K562 (cell line): ENCODE data around the gene SBNO1. TPM values are rescaled to one million over a fixed set of nuclear protein-coding genes. Genes with fewer than 3 reads are reported as not detected.

ENCODE experiments used
- ATAC-seq: fragments of 200-7000 bp; cut with Tn5 transposase; 3 replicates; pipeline ENCODE4 v1.9.1; 2020; ENCODE audit warnings: moderate library complexity
- BruUV-seq: library from RNA; stranded (reverse); fragments of 400-500 nt; replicated peaks from 2 replicates; lab custom pipeline; 2021; lab: Mats Ljungman, UMichigan
- CTCF ChIA-PET: fragments of 300-600 bp; formaldehyde crosslinking; extraction: SDS; loops from one replicate; lab custom pipeline; 2021; ENCODE audit warnings: low intra/inter-chr PET ratio; lab: Yijun Ruan, JAX
- POLR2A ChIA-PET: fragments of 300-600, 350-650 bp; sonication (Branson Sonifier 250); formaldehyde crosslinking; extraction: SDS; loops from one replicate; lab custom pipeline; 2021; ENCODE audit warnings: antibody characterized with exemption, inconsistent platforms; lab: Yijun Ruan, JAX
- DNase-seq, 4 experiments: peaks; one replicate each; pipeline versions ENCODE4 v3.0.0 to v3.0.0-alpha.2; 2011 to 2018; ENCODE audit warnings: low spot score in 3 of 4, mixed read lengths in 3 of 4; ENCODE audit errors: extremely low read depth in 1 of 4
- FAIRE-seq: peaks from 2 replicates; lab custom pipeline; 2011; peaks lifted over from hg19 to GRCh38; lab: Jason Lieb, UNC
- H2AFZ ChIP-seq: 2 replicates; pipeline ENCODE4 v1.6.0; 2011; ENCODE audit warnings: low read depth, low read length, control low read depth, inconsistent platforms
- H3K27ac ChIP-seq: fragments of 200-600 bp; 3 replicates; pipeline ENCODE4 v1.8.0; 2011; ENCODE audit warnings: low read depth, mild to moderate bottlenecking, control low read depth, inconsistent platforms, low read length, moderate library complexity, mixed read lengths; ENCODE audit errors: extremely low read depth
- H3K27me3 ChIP-seq, 2 experiments: fragments of 300-600 bp in 1 of 2; 2 replicates in 1 of 2; 3 replicates in 1 of 2; pipeline versions ENCODE4 v1.6.0 to v1.8.0; 2011; ENCODE audit warnings: inconsistent platforms in 2 of 2, low read length in 2 of 2, mild to moderate bottlenecking in 1 of 2, mixed read lengths in 1 of 2, moderate library complexity in 1 of 2; ENCODE audit not compliant: control insufficient read depth in 2 of 2, insufficient read depth in 2 of 2
- H3K36me3 ChIP-seq: fragments of 300-600 bp; 3 replicates; pipeline ENCODE4 v1.8.0; 2011; ENCODE audit warnings: mild to moderate bottlenecking, low read length, inconsistent platforms; ENCODE audit not compliant: control insufficient read depth, insufficient read depth
- H3K4me1 ChIP-seq, 2 experiments: fragments of 200-600 bp in 1 of 2; replicated peaks in 1 of 2; 2 replicates in 1 of 2; 3 replicates in 1 of 2; pipeline versions ENCODE4 v1.5.1 to v1.8.0; 2011; ENCODE audit warnings: inconsistent platforms in 2 of 2, low read length in 2 of 2, mild to moderate bottlenecking in 1 of 2, mixed read lengths in 1 of 2, moderate library complexity in 1 of 2; ENCODE audit not compliant: control insufficient read depth in 2 of 2, insufficient read depth in 2 of 2
- H3K4me2 ChIP-seq: 2 replicates; pipeline ENCODE4 v1.6.1; 2011; ENCODE audit warnings: low read length, control low read depth, inconsistent platforms, mixed read lengths; ENCODE audit not compliant: insufficient read depth
- H3K4me3 ChIP-seq: fragments of 200-600 bp; sonication (generic), shearing (Covaris generic); 2 replicates; pipeline ENCODE4 v1.5.1; 2016; ENCODE audit warnings: control low read depth, inconsistent platforms
- H3K79me2 ChIP-seq: fragments of 200-600 bp; 3 replicates; pipeline ENCODE4 v1.8.0; 2011; ENCODE audit warnings: low read length, inconsistent platforms; ENCODE audit not compliant: control insufficient read depth, insufficient read depth
- H3K9ac ChIP-seq, 2 experiments: 2 replicates each; pipeline versions ENCODE4 v1.6.0 to v1.6.1; 2011; ENCODE audit warnings: low read depth in 2 of 2, low read length in 2 of 2, control low read depth in 1 of 2, inconsistent platforms in 1 of 2, mild to moderate bottlenecking in 1 of 2, mixed read lengths in 1 of 2; ENCODE audit not compliant: insufficient read depth in 1 of 2
- H3K9me1 ChIP-seq: one replicate; pipeline ENCODE4 v1.6.0; 2011; ENCODE audit warnings: inconsistent platforms, mild to moderate bottlenecking, low read length, moderate library complexity; ENCODE audit not compliant: control insufficient read depth, insufficient read depth
- H3K9me3 ChIP-seq: replicated peaks from 2 replicates; pipeline ENCODE4 v1.5.1; 2011; ENCODE audit warnings: low read depth, low read length, inconsistent platforms; ENCODE audit not compliant: control insufficient read depth, insufficient read depth
- H4K20me1 ChIP-seq: replicated peaks from 2 replicates; pipeline ENCODE4 v1.6.1; 2011; ENCODE audit warnings: low read length, inconsistent platforms, mixed read lengths; ENCODE audit not compliant: control insufficient read depth, insufficient read depth
- ATF3 ChIP-seq, 2 experiments: fragments of 450-650 bp in 1 of 2; sonication (generic) in 1 of 2; formaldehyde crosslinking in 1 of 2; IDR thresholded peaks in 1 of 2; conservative IDR thresholded peaks in 1 of 2; 2 replicates each; pipeline versions ENCODE4 v1.6.1 to v1.8.1; 2016 to 2023; ENCODE audit warnings: mild to moderate bottlenecking in 2 of 2, moderate library complexity in 2 of 2, inconsistent platforms in 1 of 2, missing genetic modification reagents in 1 of 2
- ELK3 ChIP-seq: fragments of 450-650 bp; formaldehyde crosslinking; IDR thresholded peaks from 2 replicates; pipeline ENCODE4 v1.4.0; 2020; ENCODE audit warnings: mild to moderate bottlenecking
- HCFC1 ChIP-seq: IDR thresholded peaks from 2 replicates; pipeline ENCODE4 v1.6.1; 2012; ENCODE audit warnings: low read depth, low read length, improper control_type of control experiment
- KDM1A ChIP-seq, 2 experiments: fragments of 450-650 bp; IDR thresholded peaks; 2 replicates each; pipeline ENCODE4 v1.6.1; 2016; ENCODE audit warnings: mild to moderate bottlenecking in 2 of 2
- WGBS: fragments of 100-300 bp; shearing (Covaris generic); methylation state at CpG from one replicate; pipeline ENCODE4 v1.1.6; 2016; ENCODE audit warnings: low coverage, mixed read lengths; ENCODE audit not compliant: insufficient coverage; ENCODE audit errors: missing lambda C conversion rate; 5-methylcytosine and 5-hydroxymethylcytosine counted together
- in situ Hi-C: fragments of 300-500 bp; cut with MboI; formaldehyde crosslinking; loops from 4 replicates; pipeline ENCODE4 v1.15.0; 2018; ENCODE audit warnings: inconsistent platforms, mixed read lengths
- intact Hi-C: fragments of 100-400 bp; cut with micrococcal nuclease; formaldehyde crosslinking; loops from 2 replicates; pipeline ENCODE4 v1.14.2; 2022
- polyA plus RNA-seq, 8 experiments: library from polyadenylated mRNA; depleted of rRNA in 4 of 8; stranded (reverse) in 5 of 8; unstranded in 3 of 8; fragments of >200 nt; fragmentation: Nextera tagmentation in 2 of 8; fragmentation: Illumina TruSeq in 1 of 8; extraction: Ambion mirVana in 2 of 8; extraction: Trizol in 1 of 8; gene quantifications; 2 replicates each; pipeline versions ENCODE4 v1.2.1 to v1.2.3, GENCODE V29; 2011 to 2014; ENCODE audit warnings: inconsistent platforms in 1 of 8, missing spikeins in 1 of 8
- total RNA-seq, 7 experiments: library from RNA; depleted of rRNA in 6 of 7; stranded (reverse); fragments of >200 nt in 6 of 7; fragmentation: Illumina TruSeq in 2 of 7; extraction: Trizol in 2 of 7; gene quantifications; 2 replicates each; pipeline versions ENCODE4 v1.2.1 to v1.2.3, GENCODE V29; 2011 to 2021; ENCODE audit warnings: low replicate concordance in 1 of 7

Gene SBNO1
- total and polyA plus RNA-seq, 9 of the 15 experiments (the other 6 are each of a cell fraction or from before 2014, with no cell fraction given), result 14.9 to 77.1 (median 35.9) TPM

- Histone ChIP-seq H3K9me3 (no peaks in the 10 kb centered on the region), H3K9ac (no peak overlapping the region), H3K4me3 (no peak overlapping the region), H3K9me1 (no peaks in the 10 kb centered on the region), H2AFZ (no peak overlapping the region), H4K20me1 (no peaks in the 10 kb centered on the region), H3K27me3 (no peaks in the 10 kb centered on the region), H3K27ac (no peak overlapping the region), H3K36me3 (no peaks in the 10 kb centered on the region), H3K79me2 (no peaks in the 10 kb centered on the region), H3K4me2 (no peak overlapping the region), H3K4me1 (no peaks in the 10 kb centered on the region)
- no peak; the same call in 2 of the 3 replicates for ATAC-seq
- ChIA-PET CTCF (no interaction called here), POLR2A (interaction anchor here (0.6 to 1.3 kb wide), 3 partner anchors 9 to 309 kb away, joined by 3 read pairs; no protein-coding TSS in a partner anchor)
- in situ Hi-C loops (no loop called here), intact Hi-C loops (no loop called here)
- BruUV-seq, result no TSS peak
- FAIRE-seq, result peak; percentile 67
- DNase-seq, result no peak
- TF ChIP-seq HCFC1 (no peak), ATF3 (IDR thresholded peaks at IDR 0.05) (peak; percentile 11; the same call in 1 of the 2 replicates), ATF3 (CRISPR knock-in tag; conservative IDR thresholded peaks at IDR 0.05) (no peak), KDM1A (IDR thresholded peaks at IDR 0.05) (peak; percentile 54 to 75; a peak in 3 of 4 replicates), ELK3 (CRISPR knock-in tag) (no peak)
- WGBS, result 44% methylated on average over 10 of the region's 10 CpGs
Measured at GRCh38 chr12:123282111-123282510, 82.5 kb downstream of the SBNO1 start.
